Activated T-helper 9 cell treated with anti-CD3 and anti-CD28 coated beads, Interleukin-2, amount 50 U/mL, for 16 hours (primary cell): ENCODE results near the gene ZFP14.
"Not testable (repeated sequence)": the region's sequence is repeated elsewhere in the genome, so short reads cannot be mapped to it uniquely, and the experiment has no call there.

Source experiments
- DNase-seq: peaks from one replicate; pipeline ENCODE4 v3.0.0-alpha.2; 2020; ENCODE audit warnings: low read depth

The ZFP14 gene

DNA sequence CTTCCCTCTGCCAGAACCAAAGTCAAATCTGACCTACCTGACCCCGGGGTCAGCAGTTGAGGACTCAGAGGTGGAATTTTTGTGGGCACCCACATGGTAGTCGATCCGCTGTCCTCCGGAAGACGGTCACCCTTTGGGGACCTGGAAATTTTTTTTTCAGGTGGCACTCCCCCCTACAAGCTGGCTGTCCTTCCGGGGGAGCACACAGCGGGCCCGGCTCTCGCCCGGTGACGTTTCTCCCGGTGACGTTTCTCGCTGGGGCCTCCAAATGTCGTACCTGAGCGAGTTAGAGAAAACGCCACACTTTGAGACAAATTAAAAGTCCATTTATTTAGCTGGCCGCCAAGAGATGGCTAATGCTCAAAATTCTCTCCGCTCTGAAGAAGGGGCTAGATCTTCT lies 48.8 kb downstream of the ZFP14 start:
- DNase-seq, result no peak

DNA sequence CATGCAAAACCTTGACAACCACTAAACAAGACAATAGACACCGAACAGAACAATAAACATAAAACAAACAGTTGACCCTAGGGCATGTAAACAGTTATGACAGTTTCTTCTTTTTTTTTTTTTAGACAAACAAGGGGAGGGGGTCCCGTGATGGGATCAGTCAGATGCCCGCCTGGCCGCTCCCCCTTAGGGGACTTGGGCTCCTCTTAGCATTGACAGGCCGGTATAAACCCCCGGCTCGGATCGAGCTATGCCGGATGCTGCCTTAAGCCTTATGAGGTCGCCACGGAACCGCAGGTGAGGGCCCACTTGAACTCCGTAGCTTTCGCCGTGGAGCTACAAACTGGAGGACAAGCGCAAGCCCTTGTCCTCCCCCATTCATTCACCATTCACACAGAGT lies 49.5 kb downstream of the ZFP14 start:
- not testable (repeated sequence) for DNase-seq

DNA sequence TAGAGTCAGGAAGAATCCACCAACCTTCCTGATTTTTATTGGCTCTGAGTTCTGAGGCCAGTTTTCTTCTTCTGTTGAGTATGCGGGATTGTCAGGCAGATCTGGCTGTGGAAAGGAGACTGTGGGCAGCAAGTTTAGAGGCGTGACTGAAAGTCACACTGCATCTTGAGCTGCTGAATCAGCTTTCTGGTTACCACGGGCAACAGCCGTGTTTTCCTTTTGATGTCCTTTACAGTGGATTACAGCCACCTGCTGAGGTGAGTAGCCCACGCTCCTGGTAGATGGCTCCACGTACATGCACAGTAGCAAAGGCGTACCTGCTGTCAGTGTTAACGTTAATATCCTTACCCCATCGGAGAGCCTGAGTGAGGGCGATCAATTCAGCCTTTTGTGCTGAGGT lies 52.4 kb downstream of the ZFP14 start:
- DNase-seq, result not testable (repeated sequence)

DNA sequence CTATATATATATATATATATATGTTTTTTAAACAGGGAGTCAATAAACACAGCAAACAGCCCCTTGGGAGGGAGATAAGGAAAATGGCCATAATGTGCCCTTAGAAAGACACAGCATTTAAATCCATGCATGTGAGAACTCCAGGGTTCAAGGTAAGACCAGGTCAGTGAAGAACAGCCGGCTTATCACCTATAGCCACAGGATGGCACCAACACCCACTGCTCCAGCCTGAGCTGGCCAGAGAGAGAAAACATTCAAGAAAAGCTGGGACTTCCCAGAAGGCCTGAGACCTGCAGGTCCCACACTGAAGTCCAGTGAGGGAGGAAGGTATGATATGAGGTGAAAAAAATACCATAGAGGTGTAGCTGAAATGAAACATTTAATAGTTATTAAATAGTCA lies 63.8 kb downstream of the ZFP14 start:
- not testable (repeated sequence) for DNase-seq

DNA sequence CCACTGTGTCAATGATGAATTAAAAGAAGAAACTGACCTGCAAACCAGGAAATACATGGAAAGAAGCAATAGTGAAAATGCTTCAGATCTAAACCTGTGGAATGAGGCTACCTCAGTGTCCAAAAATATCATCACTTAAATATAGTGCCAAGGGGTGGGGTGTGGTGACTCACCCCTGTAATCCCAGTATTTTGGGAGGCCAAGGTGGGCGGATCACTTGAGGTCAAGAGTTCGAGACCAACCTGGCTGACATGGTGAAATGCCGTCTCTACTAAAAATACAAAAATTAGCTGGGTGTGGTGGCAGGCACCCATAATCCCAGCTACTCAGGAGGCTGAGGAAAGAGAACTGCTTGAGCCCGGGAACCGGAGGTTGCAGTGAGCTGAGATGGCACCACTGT lies 64.9 kb downstream of the ZFP14 start:
- DNase-seq, result not testable (repeated sequence)

DNA sequence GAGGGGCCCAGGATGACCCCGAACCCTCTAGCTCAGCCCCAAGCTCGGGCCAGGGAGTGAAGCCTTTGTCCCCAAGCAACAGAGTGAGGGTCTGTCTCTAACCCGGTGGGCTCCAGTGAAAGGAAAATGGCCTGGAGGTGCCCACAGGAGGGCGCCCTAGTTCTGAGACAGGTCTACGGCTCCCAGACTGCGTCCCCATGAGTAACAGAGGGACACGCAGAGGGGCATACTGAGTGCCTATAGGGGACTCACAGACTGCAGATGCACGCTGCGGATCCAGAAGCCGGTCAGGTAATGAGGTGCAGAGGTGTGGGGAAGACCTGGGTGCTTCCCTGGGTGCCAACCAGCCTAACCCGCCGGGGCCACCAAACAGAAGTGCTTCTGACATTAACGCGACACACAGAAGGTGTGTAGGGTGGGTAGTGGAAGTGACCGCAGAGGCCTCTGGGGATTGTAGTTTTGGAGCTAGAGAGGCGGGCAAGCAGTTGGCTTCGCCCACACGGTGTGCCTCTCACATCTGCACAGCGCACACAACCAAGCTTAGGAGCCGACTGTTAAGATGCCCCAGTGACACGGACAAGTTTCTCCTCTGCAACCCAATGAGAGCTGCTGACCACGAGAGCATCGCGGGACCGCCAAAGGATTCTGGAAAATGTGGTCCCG lies 67.8 kb downstream of the ZFP14 start:
- not testable (repeated sequence) for DNase-seq

DNA sequence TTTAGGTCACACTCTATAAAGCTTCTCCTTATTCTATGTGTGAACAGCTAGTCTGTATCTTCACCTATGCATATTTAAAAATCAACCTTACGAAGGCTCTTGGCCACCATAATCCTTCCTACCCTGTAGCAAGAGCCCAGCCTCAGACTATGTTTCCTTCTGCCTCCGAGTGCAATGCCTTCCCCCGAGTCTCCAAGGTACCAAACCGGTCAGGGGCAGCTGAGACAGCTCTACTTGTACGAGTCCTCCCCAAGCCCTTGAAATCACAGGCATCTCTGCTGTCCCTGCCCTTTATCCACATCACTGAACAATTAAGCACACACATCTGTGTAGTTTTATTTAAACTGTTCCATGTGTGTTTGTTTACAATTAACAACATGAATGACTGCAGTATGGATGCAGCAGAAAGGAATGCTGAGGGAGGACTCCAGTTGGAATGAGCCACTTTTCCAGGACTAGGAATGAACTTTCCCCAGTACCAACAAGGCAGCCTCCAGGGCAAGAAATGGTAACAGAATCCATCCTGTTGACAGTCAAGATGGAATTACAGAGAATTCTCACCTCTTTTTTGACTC lies 68.5 kb downstream of the ZFP14 start:
- not testable (repeated sequence) for DNase-seq

DNA sequence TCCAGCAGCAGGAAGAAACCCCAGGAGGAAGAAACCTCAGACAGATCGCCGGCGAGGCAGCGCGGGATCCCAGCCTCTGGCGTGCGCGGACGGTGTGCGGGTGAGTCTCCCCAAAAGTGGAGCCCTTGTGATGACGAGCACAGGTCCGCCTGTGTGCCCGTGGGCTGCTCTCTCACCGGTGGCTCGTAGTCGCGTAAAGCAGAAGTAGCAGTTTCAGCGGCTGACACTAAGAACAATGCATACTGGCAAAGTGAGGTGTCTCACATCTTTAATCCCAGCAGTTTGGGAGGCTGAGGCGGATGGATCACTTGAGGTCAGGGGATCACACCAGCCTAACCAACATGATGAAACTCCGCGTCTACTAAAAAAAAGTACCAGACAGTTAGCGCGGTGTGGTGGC lies 69.2 kb downstream of the ZFP14 start:
- not testable (repeated sequence) for DNase-seq

DNA sequence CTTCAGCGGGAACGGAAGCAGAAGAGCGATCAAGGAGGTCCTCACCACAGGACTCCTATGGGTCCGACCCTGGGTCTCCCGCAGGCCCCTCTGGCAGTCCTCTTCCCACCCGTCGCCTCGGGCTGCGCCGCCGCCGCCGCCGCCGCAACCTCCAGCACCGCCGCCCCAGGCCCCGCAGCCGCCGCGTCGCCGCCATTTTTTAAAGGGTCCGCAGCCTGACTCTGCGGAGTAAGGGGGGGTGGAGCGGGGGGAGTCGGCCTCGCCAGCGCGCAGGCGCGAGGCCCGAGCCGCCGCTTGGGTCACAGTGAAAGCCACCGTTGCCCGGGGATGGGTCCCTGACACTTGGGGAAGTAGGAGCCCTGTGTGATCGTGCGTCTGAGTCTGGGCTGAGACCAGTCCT lies 69.7 kb downstream of the ZFP14 start:
- not testable (repeated sequence) for DNase-seq

DNA sequence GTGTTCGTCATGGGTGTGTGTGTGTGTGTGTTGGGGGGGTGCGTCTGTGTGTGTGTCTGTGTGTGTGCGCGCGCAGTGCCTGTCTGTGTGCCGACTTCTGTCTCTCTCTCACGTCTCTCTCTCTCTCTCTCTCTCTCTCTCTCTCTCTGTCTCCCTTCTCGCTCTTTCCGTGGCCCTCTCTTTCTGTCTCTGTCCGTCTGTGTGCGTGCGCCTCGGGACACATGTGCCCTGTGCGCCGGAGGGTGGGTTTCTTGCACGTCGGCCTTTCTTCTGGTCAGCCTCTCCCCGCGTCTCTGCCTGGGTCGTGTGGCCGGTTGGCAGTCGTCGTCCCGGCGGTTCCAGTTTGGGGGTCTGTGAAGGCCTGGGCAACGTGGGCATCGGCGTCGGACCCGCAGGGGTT lies 86.7 kb downstream of the ZFP14 start:
- DNase-seq, result not testable (repeated sequence)
